Measurements from ENCODE around the gene ATG7.

ATG7 gene

DNA sequence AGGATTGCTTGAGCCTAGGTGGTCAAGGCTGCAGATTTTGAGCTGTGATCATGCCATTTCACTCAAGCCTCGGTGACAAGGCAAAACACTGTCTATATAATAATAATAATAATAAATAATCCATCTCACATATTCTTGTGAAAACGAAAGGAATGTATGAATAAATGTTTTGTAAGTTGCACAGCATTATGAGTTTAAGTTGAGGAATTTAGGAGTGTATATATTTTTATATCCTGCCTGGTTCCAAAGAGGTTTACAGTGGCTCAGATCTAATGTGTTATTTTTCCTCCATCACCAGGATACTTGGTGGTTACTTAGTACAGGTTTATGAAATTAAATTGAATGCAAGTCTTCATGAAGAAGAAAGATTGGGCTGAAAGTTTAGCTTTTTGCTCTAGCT is 77.2 kb downstream of the ATG7 start:
- no peak for DNase-seq (ENCODE audit: low read depth in 2 of 2)

DNA sequence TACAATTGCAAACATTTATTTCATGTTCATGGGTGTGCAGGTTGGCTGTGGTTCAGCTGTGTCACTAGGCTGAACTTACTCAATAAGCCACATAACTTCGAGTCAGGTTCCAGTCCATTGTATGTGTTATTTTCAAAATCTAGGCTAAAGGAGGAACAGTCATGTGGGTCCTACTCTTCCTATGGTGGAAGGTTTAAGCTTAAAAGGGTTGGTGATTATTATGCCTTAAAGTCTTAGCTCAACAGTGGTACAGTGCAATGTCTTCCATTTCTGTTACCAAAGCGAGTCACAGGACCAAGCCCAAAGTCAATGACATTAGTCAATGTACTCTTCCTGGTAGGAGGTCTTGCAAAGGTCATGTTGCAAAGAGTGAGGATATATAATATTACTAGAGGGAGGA is 78.2 kb downstream of the ATG7 start:
- no peak for DNase-seq (ENCODE audit: low read depth in 2 of 2)

DNA sequence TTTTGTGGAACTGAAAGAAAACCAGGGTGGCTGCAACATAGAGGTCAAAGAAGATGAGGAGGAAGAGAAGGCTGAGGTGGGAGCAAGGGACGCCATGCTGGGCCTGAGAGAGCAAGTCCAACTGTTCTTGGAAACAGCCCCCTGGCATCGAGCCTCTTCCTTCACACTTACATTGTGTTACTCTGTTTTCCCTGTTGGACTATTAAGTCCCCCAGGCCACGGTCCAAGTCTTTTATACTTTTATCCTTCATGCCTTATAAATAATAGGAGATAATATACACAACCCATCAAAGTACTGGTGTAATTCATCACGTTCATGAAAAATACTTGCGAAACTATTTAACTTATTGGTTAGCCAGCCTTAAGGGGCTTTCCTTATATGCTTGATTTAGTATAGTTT is 79.3 kb downstream of the ATG7 start:
- DNase-seq (ENCODE audit: low read depth in 2 of 2): no peak

DNA sequence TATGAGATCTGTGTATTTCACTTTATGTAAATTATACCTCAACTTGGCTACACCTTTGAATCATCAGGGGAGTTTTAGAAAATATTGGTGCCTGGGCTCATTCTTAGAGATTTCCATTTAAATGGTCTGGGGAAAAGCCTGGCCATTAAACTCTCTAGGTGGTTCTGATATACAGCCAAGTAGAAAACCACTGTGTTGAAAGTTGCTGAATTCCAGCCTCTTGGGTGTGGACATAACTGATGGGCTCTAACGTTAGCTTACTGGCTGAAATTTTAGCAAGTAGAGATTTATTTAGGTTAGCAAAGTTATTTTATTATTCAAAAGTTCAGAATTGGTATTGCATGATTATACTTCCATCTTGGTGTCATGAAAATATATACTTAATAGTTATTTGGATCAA is 84.1 kb downstream of the ATG7 start:
- no peak for DNase-seq (ENCODE audit: low read depth in 2 of 2)

DNA sequence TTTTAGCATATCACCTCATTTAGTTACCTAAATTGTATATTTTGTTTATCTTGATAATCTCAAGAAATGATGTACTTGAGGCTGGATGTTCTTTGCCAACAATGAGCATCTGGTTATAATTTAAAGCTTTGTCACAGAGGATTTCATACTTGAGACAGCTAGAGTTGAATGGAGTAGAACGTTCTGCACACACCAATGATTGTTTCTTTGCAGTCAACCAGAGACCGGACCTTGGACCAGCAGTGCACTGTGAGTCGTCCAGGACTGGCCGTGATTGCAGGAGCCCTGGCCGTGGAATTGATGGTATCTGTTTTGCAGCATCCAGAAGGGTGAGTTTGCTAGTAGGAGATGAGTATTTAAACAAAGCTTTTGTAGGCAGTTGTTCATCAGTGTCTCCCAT is 90.4 kb downstream of the ATG7 start:
- no peak for DNase-seq (ENCODE audit: low read depth in 2 of 2)

DNA sequence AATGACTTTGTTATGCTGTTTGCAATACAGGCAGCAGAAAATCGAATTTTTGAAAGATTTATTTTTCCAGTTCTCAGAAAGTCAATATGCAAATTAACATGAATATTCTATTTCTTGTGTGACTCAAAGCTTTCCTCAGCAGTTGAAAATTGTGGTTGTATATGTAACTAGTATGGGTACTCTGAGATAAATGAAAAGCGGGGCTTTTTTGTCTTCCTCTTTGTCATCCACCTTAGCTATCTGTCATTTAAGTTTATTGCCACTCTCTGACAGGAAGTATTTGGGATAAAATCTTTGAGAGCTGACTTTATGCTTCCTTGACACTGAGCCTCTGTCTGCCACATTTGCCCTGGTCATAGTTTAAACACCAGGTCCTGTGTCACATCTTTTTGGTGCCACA is 91.5 kb downstream of the ATG7 start:
- no peak for DNase-seq (ENCODE audit: low read depth in 2 of 2)

DNA sequence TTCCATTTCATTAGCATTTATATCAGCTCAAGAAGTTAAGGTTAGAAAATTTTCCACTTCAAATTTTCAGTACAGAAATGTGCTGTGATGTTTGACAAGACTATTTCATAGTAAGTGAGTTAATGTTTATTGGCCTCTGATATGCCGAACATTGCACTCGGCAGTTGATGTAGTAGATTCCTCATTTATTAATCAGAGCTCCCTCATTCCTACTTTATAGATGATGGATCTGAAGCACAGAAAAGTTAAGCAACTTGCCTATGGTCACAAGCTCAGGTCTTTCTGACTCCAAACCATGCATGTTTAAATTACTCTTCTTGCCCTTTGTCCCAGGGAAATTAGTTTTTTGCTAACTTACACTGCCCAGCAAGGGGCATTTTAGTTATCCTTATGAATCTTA is 92.0 kb downstream of the ATG7 start:
- DNase-seq (ENCODE audit: low read depth in 2 of 2): no peak

DNA sequence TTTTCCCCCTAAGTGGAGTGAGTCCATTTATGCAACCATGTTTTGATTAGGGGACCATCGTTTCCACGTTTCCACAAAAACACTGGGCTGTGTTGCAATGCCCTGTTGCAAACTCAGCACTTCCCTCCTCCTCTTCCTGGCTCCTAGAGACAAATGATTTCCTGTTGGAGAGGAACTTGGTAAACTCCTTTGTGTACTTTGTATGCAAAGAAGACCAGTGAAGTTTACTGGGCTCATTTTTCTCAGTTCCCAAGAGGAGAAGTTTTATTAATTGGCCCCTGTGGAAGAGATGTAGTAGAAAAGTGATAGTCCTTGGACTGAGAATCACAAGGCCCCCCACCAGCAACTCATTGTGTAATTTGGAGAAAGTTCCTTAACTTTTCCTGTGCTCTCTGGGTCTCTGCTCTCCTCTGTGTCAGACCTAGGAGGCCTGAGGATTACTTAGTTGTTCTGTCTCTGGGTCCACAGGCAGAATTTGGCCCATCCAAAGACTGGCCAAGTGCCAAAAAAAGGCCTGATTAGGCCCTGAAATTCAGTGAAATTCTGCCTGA is 95.0 kb downstream of the ATG7 start:
- no peak for DNase-seq (ENCODE audit: low read depth in 2 of 2)

DNA sequence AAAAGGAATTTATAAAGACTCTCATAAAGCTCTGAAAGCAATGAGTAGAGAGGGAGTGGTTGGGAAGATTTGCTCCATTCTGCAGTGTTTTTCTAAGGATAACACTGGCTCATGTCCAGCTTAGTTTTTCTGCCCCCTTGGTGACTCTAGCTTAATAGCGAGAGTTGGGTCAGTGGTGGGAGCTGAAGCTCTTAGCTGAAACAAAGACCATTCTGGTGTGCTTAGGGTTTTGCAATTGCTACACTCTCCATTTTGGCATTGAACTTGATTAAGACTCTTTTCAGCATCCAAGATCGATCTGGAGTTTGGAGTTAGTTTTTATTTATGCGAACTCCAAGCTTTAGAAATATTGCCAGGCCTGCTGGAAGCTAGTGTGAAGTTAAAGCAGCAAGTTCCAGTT is 98.0 kb downstream of the ATG7 start:
- DNase-seq (ENCODE audit: low read depth in 2 of 2): no peak

DNA sequence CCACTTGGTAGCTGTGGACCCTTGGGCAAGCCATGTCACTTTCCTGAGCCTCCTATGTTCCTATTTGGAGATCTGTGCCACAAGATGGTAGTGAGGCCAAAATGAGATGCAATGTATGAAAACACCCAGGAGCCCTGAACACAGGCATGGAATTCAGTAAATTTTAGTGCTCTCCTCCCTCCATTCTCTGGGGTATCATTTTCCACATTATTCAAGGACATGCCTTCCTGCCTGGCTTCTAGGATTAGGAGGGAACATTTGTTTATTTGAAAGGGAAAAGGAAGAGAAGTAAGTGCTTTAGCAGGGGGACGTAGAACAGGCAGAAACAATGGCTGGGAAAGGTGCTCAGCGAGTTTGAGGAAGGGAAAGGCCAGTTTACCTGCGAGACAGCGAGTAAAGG is 98.8 kb downstream of the ATG7 start:
- no peak for DNase-seq (ENCODE audit: low read depth in 2 of 2)

DNA sequence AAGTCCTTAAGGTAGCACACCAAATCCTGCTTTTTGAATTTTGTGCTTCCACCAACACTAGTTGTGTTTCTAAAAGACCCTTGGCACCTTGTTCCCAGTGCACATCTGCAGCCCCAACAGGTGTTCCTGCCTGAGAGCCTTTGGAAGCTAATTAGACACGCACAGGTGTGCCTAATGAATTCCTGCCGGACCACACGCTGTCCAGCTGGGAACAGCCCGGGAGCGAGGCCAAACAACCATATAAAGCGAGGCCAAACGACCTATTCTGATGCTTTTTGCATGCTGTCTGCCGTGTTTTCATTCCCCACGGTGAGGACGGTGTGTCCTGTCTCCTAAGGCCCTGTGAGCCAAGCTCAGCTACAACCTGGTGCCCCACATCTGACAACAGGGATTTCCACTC is 99.5 kb downstream of the ATG7 start:
- DNase-seq (ENCODE audit: low read depth in 2 of 2): no peak

DNA sequence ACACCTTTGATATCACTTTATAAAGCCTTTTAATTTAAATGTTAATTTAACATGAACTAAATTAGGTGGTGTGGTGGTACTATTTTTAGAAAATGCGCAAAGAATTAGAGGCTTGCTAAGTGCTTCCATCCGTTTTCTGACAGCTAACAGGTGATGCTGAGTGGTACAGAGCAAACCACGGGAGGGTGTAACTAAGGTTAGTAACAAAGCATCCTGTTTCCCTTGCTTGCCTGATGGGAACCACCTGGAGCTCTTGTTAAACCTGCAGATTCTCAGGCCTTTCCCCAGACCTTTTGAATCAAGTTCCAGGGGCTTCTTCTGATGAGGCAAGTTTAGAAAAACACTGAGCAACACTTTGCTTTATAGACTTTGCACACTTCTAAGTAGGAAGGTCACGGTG is 101.0 kb downstream of the ATG7 start:
- no peak for DNase-seq (ENCODE audit: low read depth in 2 of 2)

DNA sequence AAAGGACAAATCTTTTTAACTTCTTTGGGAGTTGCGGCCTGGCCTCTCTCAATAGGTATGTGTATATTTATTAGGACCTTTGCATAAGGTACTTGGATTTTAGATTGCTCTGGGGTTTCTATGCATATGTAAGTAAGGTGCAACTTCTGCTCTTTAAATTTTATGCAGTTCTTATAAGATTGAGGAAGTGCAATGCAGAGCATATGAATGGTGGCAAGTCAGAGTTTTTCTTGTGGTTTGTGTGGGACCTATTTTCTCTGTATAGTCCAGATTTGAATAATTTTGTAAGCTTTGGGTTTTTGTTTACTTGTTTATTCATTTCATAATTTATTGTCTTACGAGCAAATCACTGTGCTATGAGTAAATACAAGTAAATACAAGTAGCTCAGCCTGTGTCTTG is 101.5 kb downstream of the ATG7 start:
- no peak for DNase-seq (ENCODE audit: low read depth in 2 of 2)

DNA sequence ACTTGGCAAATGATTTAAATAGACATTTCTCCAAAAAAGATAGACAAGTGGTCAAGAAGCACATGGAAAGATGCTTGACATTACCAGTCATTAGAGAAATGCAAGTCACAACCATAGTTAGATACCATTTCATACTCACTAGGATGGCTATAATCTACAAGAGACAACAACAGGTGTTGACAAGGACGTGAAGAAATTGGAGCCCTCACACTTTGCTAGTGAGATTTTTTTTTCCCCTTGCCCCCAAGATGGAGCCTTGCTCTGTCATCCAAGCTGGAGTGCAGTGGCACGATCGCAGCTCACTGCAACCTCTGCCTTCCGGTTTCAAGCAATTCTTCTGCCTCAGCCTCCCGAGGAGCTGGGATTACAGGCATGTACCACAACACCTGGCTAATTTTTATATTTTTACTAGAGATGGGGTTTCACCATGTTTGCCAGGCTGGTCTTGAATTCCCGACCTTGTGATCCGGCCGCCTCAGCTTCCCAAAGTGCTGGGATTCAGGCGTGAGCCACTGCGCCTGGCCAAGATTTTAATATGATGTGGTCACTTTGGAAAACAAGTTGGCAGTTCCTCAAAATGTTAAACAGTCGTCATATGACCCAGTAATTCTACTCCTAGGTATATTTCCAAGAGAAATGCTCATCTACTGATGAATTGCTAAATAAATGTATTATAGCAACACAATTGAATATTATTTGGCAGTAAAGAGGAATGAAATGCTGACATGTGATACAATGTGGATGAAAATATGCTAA is 103.3 kb downstream of the ATG7 start:
- no peak for DNase-seq (ENCODE audit: low read depth in 2 of 2)

DNA sequence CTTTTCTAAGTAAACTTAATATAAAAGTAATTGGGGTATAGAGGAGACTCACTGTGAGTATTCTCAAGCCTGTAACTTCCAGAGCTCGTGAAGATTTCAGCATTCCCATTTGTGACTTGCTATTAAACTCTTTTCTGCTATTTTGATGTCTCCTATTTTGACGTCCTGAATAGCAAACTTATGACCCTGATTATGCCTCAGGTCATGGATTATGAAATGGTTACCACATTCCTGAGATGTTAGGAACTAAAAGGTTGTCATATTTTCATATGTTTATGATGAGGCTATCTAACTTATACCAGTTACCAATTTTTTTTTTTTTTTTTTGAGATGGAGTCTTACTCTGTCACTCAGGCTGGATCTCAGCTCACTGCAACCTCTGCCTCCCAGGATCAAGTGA is 105.5 kb downstream of the ATG7 start:
- DNase-seq (ENCODE audit: low read depth in 2 of 2): no peak

DNA sequence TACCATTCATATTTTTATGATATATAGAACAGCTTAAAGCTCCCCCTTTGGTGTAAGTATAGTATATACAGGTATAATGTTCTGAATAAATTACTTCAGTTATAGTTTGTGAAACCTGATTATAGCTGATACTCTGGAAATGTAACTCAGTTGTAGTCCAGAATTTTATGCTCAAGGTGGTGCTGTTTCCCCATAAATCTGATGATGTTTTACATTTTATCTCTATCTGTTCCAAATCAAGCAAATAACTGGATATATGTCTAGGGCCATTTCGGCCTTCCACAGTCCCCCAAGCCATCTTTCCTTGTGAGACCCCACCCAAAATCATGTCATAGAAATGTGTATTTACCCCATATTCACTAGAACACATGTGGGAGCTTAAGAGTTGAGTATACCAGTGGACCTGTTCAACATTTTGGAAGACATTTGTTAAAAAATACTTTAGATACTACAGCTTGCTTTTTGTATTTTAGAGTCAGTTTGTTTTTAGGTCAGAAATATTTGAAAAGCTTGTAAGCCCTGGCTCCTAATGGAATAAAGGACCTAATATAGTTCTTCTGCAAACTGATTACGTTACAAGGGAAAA is 107.1 kb downstream of the ATG7 start:
- DNase-seq (ENCODE audit: low read depth in 2 of 2): no peak

DNA sequence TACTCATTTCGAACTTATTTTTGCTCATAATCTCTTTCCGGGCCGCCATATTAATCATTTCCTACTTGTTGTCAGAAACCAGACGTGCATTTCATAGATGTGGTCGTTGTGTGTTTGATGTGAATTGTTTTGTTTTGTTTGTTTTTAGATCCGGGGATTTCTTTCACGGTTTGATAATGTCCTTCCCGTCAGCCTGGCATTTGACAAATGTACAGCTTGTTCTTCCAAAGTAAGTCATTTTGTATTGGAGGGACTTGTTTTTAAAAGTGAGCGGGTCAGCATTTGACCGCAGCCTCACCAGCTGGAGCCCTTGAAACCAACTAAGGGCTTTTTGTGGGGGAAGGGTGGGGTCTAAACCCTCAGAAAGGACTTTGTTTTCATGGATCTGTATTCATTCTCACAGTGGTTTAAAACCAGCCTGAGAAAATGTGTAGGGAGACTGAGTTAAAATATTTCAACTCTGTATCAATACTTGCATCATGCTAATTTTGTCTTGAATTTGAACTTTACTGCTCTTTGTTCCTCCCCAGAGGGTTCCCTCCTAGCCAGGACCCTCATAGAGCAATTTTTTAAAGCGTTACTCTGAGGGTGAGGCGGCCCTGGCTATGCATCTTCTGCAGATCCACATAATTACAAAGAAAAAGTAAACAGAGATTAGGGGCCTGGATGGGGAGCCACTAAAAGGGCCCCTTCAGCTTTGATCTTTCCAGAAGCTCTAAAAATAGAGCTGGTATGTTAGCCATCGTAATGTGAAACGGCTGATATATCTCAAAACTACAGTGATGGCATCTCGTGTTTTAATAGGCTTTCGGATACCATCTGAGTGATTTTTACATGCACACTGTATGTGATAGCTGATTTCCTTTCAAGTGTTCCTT is 107.9 kb downstream of the ATG7 start:
- no peak for DNase-seq (ENCODE audit: low read depth in 2 of 2)

DNA sequence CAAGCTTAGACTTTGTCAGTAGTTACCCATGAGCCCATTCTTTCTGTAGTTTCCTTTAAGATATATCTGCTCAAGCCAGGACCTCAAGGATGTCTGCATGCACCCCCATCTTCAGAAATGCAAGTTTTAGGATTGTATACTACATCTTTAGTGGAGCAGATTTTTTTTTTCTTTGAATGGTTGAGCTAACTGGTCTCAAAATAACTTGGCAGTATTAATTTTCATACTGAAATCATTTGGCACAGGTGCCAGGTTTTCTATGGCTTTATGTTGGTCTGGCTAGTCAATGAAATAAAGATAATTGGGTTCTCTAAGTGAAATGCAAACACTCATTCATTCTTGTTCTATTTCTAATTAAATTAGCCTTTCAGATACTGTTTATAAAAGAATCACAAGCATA is 108.9 kb downstream of the ATG7 start:
- DNase-seq (ENCODE audit: low read depth in 2 of 2): no peak

DNA sequence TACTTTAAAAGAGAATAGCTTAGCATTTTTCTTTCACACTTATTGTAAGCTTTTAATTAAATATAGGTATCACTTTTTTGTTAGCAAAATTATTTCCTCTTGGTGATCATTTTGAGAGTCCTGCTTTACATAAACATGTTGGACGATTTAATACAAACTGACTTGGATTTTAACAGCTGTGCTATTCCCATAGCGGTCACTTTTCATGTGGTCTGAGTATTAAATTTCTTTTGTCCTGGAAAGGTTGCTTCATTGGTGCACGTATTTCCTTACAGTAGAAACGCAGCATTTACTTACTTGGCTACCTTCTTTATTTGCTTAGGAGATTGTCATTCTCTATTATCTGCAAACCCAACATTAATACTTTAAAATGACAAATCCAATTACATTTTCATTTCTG is 109.4 kb downstream of the ATG7 start:
- DNase-seq (ENCODE audit: low read depth in 2 of 2): no peak

DNA sequence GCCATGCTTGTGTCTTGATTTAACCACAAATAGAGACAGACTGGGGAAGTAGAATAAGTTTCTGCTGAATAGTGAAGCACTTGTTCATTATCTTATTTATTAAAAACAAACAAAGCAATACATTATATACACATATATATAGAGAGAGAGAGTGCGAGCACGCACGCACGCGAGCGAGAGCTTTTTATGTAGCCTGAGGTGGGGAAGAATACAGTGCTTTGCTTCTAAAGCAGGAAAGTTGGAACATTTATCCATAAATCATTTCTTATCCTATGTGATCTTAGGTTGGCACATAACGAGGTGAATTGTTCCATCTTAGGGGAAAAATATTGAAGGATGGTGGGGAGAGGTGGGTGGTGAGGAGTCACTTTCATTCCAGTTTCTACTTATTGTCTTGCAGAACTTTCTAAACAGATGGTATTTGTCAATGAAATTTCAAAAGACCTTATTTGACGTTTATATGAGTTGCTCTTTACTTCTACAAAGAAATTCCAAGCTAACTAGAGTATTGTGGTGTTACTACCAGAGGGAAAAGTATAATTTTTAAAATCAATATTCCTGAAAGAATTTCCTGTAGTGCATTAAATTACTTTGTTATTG is 110.0 kb downstream of the ATG7 start:
- no peak for DNase-seq (ENCODE audit: low read depth in 2 of 2)

DNA sequence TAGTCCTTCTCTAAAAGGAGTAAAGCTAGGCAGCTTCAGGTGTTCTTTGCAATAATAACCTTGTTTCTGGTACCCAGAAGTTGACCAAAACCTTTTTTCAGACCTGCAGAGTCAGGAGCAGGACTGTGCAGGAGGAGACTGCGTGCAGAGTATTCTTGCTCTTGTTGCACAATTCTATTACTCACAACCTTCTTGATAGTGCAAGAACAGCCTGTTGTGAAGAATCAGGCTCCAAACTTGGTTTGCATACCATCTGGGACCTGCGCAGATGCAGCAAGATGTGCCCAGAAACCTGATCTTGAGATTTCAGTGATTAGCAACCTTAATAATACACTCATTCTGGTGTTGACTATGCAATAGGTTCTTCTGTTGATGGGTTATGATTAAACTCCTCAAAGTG is 111.9 kb downstream of the ATG7 start:
- no peak for DNase-seq (ENCODE audit: low read depth in 2 of 2)

DNA sequence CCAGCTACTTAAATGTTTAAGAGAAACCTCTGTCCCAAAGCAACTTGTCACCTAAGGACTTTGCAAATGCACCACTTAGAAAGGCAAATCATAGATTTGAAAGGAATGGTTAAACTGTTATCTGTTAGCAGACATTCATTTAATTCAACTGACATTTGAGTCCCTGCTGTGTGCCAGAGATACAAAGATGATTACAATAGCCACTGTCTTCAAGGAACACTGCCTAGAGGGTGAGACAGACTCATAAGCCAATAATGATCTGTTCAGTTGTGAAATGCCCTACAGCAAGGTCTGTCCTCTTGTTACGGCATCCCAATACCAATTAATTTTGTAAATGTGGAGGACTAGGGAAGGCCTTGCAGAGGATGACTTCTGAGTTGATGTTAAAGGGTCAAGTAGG is 113.1 kb downstream of the ATG7 start:
- DNase-seq (ENCODE audit: low read depth in 2 of 2): no peak

Data from fibroblast of skin of left biceps (primary cell).